K562 (cell line): Measurements from ENCODE around the gene ITGAL. TPM values are rescaled to one million over a fixed set of nuclear protein-coding genes. Genes with fewer than 3 reads are reported as not detected.

ENCODE experiments used
- ATAC-seq: fragments of 200-7000 bp; cut with Tn5 transposase; 3 replicates; pipeline ENCODE4 v1.9.1; 2020; ENCODE audit warnings: moderate library complexity
- BruUV-seq: library from RNA; stranded (reverse); fragments of 400-500 nt; replicated peaks from 2 replicates; lab custom pipeline; 2021; lab: Mats Ljungman, UMichigan
- CTCF ChIA-PET: fragments of 300-600 bp; formaldehyde crosslinking; extraction: SDS; loops from one replicate; lab custom pipeline; 2021; ENCODE audit warnings: low intra/inter-chr PET ratio; lab: Yijun Ruan, JAX
- POLR2A ChIA-PET: fragments of 300-600, 350-650 bp; sonication (Branson Sonifier 250); formaldehyde crosslinking; extraction: SDS; loops from one replicate; lab custom pipeline; 2021; ENCODE audit warnings: antibody characterized with exemption, inconsistent platforms; lab: Yijun Ruan, JAX
- DNase-seq, 4 experiments: peaks; one replicate each; pipeline versions ENCODE4 v3.0.0 to v3.0.0-alpha.2; 2011 to 2018; ENCODE audit warnings: low spot score in 3 of 4, mixed read lengths in 3 of 4; ENCODE audit errors: extremely low read depth in 1 of 4
- FAIRE-seq: peaks from 2 replicates; lab custom pipeline; 2011; peaks lifted over from hg19 to GRCh38; lab: Jason Lieb, UNC
- H2AFZ ChIP-seq: 2 replicates; pipeline ENCODE4 v1.6.0; 2011; ENCODE audit warnings: low read depth, low read length, control low read depth, inconsistent platforms
- H3K27ac ChIP-seq: fragments of 200-600 bp; 3 replicates; pipeline ENCODE4 v1.8.0; 2011; ENCODE audit warnings: low read depth, mild to moderate bottlenecking, control low read depth, inconsistent platforms, low read length, moderate library complexity, mixed read lengths; ENCODE audit errors: extremely low read depth
- H3K27me3 ChIP-seq, 2 experiments: fragments of 300-600 bp in 1 of 2; 2 replicates in 1 of 2; 3 replicates in 1 of 2; pipeline versions ENCODE4 v1.6.0 to v1.8.0; 2011; ENCODE audit warnings: inconsistent platforms in 2 of 2, low read length in 2 of 2, mild to moderate bottlenecking in 1 of 2, mixed read lengths in 1 of 2, moderate library complexity in 1 of 2; ENCODE audit not compliant: control insufficient read depth in 2 of 2, insufficient read depth in 2 of 2
- H3K36me3 ChIP-seq: fragments of 300-600 bp; 3 replicates; pipeline ENCODE4 v1.8.0; 2011; ENCODE audit warnings: mild to moderate bottlenecking, low read length, inconsistent platforms; ENCODE audit not compliant: control insufficient read depth, insufficient read depth
- H3K4me1 ChIP-seq, 2 experiments: fragments of 200-600 bp in 1 of 2; replicated peaks in 1 of 2; 2 replicates in 1 of 2; 3 replicates in 1 of 2; pipeline versions ENCODE4 v1.5.1 to v1.8.0; 2011; ENCODE audit warnings: inconsistent platforms in 2 of 2, low read length in 2 of 2, mild to moderate bottlenecking in 1 of 2, mixed read lengths in 1 of 2, moderate library complexity in 1 of 2; ENCODE audit not compliant: control insufficient read depth in 2 of 2, insufficient read depth in 2 of 2
- H3K4me2 ChIP-seq: 2 replicates; pipeline ENCODE4 v1.6.1; 2011; ENCODE audit warnings: low read length, control low read depth, inconsistent platforms, mixed read lengths; ENCODE audit not compliant: insufficient read depth
- H3K4me3 ChIP-seq: fragments of 200-600 bp; sonication (generic), shearing (Covaris generic); 2 replicates; pipeline ENCODE4 v1.5.1; 2016; ENCODE audit warnings: control low read depth, inconsistent platforms
- H3K79me2 ChIP-seq: fragments of 200-600 bp; 3 replicates; pipeline ENCODE4 v1.8.0; 2011; ENCODE audit warnings: low read length, inconsistent platforms; ENCODE audit not compliant: control insufficient read depth, insufficient read depth
- H3K9ac ChIP-seq, 2 experiments: 2 replicates each; pipeline versions ENCODE4 v1.6.0 to v1.6.1; 2011; ENCODE audit warnings: low read depth in 2 of 2, low read length in 2 of 2, control low read depth in 1 of 2, inconsistent platforms in 1 of 2, mild to moderate bottlenecking in 1 of 2, mixed read lengths in 1 of 2; ENCODE audit not compliant: insufficient read depth in 1 of 2
- H3K9me1 ChIP-seq: one replicate; pipeline ENCODE4 v1.6.0; 2011; ENCODE audit warnings: inconsistent platforms, mild to moderate bottlenecking, low read length, moderate library complexity; ENCODE audit not compliant: control insufficient read depth, insufficient read depth
- H3K9me3 ChIP-seq: replicated peaks from 2 replicates; pipeline ENCODE4 v1.5.1; 2011; ENCODE audit warnings: low read depth, low read length, inconsistent platforms; ENCODE audit not compliant: control insufficient read depth, insufficient read depth
- H4K20me1 ChIP-seq: replicated peaks from 2 replicates; pipeline ENCODE4 v1.6.1; 2011; ENCODE audit warnings: low read length, inconsistent platforms, mixed read lengths; ENCODE audit not compliant: control insufficient read depth, insufficient read depth
- ATF1 ChIP-seq, 2 experiments: fragments of 450-650 bp in 1 of 2; IDR thresholded peaks; 2 replicates each; pipeline ENCODE4 v1.6.1; 2016; ENCODE audit warnings: missing compliant biosample characterization in 1 of 2, missing genetic modification characterization in 1 of 2
- BRCA1 ChIP-seq, 2 experiments: fragments of 450-650 bp in 1 of 2; sonication (generic) in 1 of 2; formaldehyde crosslinking in 1 of 2; IDR thresholded peaks; 2 replicates each; pipeline versions ENCODE4 v1.5.0 to v1.6.1; 2017 to 2020; ENCODE audit warnings: mild to moderate bottlenecking in 1 of 2, missing genetic modification reagents in 1 of 2
- CEBPG ChIP-seq, 3 experiments: fragments of 200-800 bp in 1 of 3; sonication (Bioruptor generic) in 1 of 3; sonication (generic) in 1 of 3; formaldehyde crosslinking in 1 of 3; IDR thresholded peaks in 2 of 3; conservative IDR thresholded peaks in 1 of 3; 2 replicates each; pipeline versions ENCODE4 v1.6.1 to v1.8.0; 2016 to 2022; ENCODE audit warnings: missing compliant biosample characterization in 2 of 3, missing genetic modification characterization in 2 of 3, mild to moderate bottlenecking in 1 of 3, missing genetic modification reagents in 1 of 3
- NR2F6 ChIP-seq: fragments of 450-650 bp; formaldehyde crosslinking; IDR thresholded peaks from 2 replicates; pipeline ENCODE4 v1.4.0; 2020; ENCODE audit warnings: mild to moderate bottlenecking
- POLR2G ChIP-seq: fragments of 200-400 bp; formaldehyde crosslinking; IDR thresholded peaks from 2 replicates; pipeline ENCODE4 v1.6.1; 2017; ENCODE audit warnings: low read depth, mild to moderate bottlenecking, antibody characterized with exemption, low read length, moderate library complexity
- RBFOX2 ChIP-seq: fragments of 200-400 bp; formaldehyde crosslinking; IDR thresholded peaks from 2 replicates; pipeline ENCODE4 v1.6.1; 2017; ENCODE audit warnings: low read depth, mild to moderate bottlenecking, low read length, moderate library complexity
- RFX5 ChIP-seq: IDR thresholded peaks from 2 replicates; pipeline ENCODE4 v1.6.1; 2011; ENCODE audit warnings: low read depth, mild to moderate bottlenecking, improper control_type of control experiment, low read length
- TFAP4 ChIP-seq: sonication (generic); formaldehyde crosslinking; IDR thresholded peaks from 2 replicates; pipeline ENCODE4 v1.8.0; 2022; ENCODE audit warnings: missing genetic modification reagents, mild to moderate bottlenecking, moderate library complexity, borderline replicate concordance
- ZFP30 ChIP-seq: fragments of 250-450 bp; sonication (Bioruptor Pico); IDR thresholded peaks from 2 replicates; pipeline ENCODE4 v1.8.0; 2022; ENCODE audit warnings: moderate library complexity, mild to moderate bottlenecking, inconsistent platforms, borderline replicate concordance
- ZKSCAN3 ChIP-seq: fragments of 250-450 bp; sonication (Bioruptor Pico); IDR thresholded peaks from 2 replicates; pipeline ENCODE4 v1.4.0; 2020
- ZNF282 ChIP-seq: sonication (generic); formaldehyde crosslinking; IDR thresholded peaks from 2 replicates; pipeline ENCODE4 v1.8.1; 2023; ENCODE audit warnings: missing genetic modification reagents
- WGBS: fragments of 100-300 bp; shearing (Covaris generic); methylation state at CpG from one replicate; pipeline ENCODE4 v1.1.6; 2016; ENCODE audit warnings: low coverage, mixed read lengths; ENCODE audit not compliant: insufficient coverage; ENCODE audit errors: missing lambda C conversion rate; 5-methylcytosine and 5-hydroxymethylcytosine counted together
- in situ Hi-C: fragments of 300-500 bp; cut with MboI; formaldehyde crosslinking; loops from 4 replicates; pipeline ENCODE4 v1.15.0; 2018; ENCODE audit warnings: inconsistent platforms, mixed read lengths
- intact Hi-C: fragments of 100-400 bp; cut with micrococcal nuclease; formaldehyde crosslinking; loops from 2 replicates; pipeline ENCODE4 v1.14.2; 2022
- polyA plus RNA-seq, 8 experiments: library from polyadenylated mRNA; depleted of rRNA in 4 of 8; stranded (reverse) in 5 of 8; unstranded in 3 of 8; fragments of >200 nt; fragmentation: Nextera tagmentation in 2 of 8; fragmentation: Illumina TruSeq in 1 of 8; extraction: Ambion mirVana in 2 of 8; extraction: Trizol in 1 of 8; gene quantifications; 2 replicates each; pipeline versions ENCODE4 v1.2.1 to v1.2.3, GENCODE V29; 2011 to 2014; ENCODE audit warnings: inconsistent platforms in 1 of 8, missing spikeins in 1 of 8
- total RNA-seq, 7 experiments: library from RNA; depleted of rRNA in 6 of 7; stranded (reverse); fragments of >200 nt in 6 of 7; fragmentation: Illumina TruSeq in 2 of 7; extraction: Trizol in 2 of 7; gene quantifications; 2 replicates each; pipeline versions ENCODE4 v1.2.1 to v1.2.3, GENCODE V29; 2011 to 2021; ENCODE audit warnings: low replicate concordance in 1 of 7
- TF ChIP-seq, protein P1 (sequence below): fragments of 450-650 bp; IDR thresholded peaks from 2 replicates; pipeline ENCODE4 v1.6.1; 2016; ENCODE audit warnings: antibody characterized with exemption
- TF ChIP-seq, protein P2 (sequence below): IDR thresholded peaks from 2 replicates; pipeline ENCODE4 v1.6.1; 2012; ENCODE audit warnings: low read depth, low read length, improper control_type of control experiment, borderline replicate concordance
- TF ChIP-seq, protein P3 (sequence below): IDR thresholded peaks from 3 replicates; pipeline ENCODE4 v1.6.1; 2011; ENCODE audit warnings: borderline replicate concordance, mild to moderate bottlenecking; ENCODE audit not compliant: insufficient read length, insufficient read depth

The ITGAL gene
- total and polyA plus RNA-seq, 9 of the 15 experiments (the other 6 are each of a cell fraction or from before 2014, with no cell fraction given), result 0.01 to 0.53 TPM; not detected in 7

DNA sequence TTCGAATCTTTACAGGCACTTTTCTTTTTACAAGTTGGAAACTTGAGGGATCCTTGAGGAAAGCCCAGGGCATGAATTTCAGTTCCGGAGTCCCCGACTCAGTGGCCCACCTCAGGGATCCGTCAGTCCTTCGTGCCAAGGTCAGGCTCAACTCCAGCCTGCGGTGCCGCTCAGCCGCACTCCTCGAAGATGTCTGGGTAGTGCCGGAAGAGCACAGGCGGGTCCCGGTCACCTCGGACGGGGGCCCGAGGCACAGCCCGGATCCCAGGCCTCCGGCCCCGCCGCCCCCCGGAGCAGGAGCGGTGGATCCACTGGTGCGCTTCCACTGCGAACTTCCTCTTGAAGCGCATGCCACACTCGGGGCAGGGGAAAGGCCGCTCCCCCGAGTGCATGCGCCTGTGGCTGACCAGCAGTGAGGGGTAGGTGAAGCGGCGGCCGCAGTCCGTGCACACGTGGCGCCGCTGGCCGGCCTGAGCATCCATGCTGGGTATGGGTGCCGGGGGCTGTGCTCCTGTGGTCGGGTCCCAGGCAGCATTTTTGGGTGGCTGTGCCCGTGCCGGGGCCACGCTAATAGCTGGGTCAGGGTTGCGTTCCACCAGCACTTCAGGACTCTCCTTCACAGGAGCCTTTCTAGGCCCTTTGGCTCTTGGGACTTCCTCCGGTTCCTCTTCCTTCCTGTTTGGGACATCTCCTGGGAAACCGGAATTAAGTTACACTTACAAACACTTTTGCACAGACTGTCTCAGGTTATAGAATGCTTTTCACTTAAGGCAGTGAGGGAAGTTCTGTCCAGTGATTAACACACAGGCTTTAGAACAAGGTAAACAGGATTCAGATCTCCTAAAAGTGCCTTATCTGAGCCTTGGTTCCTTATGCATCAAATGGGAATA, 97.4 kb downstream of the ITGAL start:
- FAIRE-seq, result no peak
- TF ChIP-seq, protein P1, sequence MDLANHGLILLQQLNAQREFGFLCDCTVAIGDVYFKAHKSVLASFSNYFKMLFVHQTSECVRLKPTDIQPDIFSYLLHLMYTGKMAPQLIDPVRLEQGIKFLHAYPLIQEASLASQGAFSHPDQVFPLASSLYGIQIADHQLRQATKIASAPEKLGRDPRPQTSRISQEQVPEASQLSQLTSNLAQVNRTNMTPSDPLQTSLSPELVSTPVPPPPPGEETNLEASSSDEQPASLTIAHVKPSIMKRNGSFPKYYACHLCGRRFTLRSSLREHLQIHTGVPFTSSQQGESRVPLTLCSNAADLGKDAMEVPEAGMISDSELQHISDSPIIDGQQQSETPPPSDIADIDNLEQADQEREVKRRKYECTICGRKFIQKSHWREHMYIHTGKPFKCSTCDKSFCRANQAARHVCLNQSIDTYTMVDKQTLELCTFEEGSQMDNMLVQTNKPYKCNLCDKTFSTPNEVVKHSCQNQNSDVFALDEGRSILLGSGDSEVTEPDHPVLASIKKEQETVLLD, result no peak
- TF ChIP-seq ATF1 (CRISPR knock-in tag; IDR thresholded peaks at IDR 0.05), result no peak
- no peak for TF ChIP-seq ATF1 (tag; IDR thresholded peaks at IDR 0.05)
- 0 out of 2 replicates have a peak, but pooled peaks have one; percentile 26 for TF ChIP-seq RBFOX2
- TF ChIP-seq, protein P2, sequence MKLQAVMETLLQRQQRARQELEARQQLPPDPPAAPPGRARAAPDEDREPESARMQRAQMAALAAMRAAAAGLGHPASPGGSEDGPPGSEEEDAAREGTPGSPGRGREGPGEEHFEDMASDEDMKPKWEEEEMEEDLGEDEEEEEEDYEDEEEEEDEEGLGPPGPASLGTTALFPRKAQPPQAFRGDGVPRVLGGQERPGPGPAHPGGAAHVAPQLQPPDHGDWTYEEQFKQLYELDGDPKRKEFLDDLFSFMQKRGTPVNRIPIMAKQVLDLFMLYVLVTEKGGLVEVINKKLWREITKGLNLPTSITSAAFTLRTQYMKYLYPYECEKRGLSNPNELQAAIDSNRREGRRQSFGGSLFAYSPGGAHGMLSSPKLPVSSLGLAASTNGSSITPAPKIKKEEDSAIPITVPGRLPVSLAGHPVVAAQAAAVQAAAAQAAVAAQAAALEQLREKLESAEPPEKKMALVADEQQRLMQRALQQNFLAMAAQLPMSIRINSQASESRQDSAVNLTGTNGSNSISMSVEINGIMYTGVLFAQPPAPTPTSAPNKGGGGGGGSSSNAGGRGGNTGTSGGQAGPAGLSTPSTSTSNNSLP, result no peak
- no peak for TF ChIP-seq NR2F6
- no peak for TF ChIP-seq ZNF282 (CRISPR knock-in tag)
- TF ChIP-seq CEBPG (CRISPR knock-in tag; IDR thresholded peaks at IDR 0.05), result no peak
- no peak for TF ChIP-seq CEBPG (tag; conservative IDR thresholded peaks at IDR 0.05 in 1 of 2, IDR thresholded peaks at IDR 0.05 in 1 of 2)
- TF ChIP-seq, protein P3, sequence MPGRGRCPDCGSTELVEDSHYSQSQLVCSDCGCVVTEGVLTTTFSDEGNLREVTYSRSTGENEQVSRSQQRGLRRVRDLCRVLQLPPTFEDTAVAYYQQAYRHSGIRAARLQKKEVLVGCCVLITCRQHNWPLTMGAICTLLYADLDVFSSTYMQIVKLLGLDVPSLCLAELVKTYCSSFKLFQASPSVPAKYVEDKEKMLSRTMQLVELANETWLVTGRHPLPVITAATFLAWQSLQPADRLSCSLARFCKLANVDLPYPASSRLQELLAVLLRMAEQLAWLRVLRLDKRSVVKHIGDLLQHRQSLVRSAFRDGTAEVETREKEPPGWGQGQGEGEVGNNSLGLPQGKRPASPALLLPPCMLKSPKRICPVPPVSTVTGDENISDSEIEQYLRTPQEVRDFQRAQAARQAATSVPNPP, result no peak
- TF ChIP-seq RFX5, result no peak
- 0 out of 2 replicates have a peak, but pooled peaks have one; percentile 9 for TF ChIP-seq TFAP4 (CRISPR knock-in tag)
- no peak for TF ChIP-seq BRCA1 (IDR thresholded peaks at IDR 0.05)
- no peak for TF ChIP-seq BRCA1 (CRISPR knock-in tag; IDR thresholded peaks at IDR 0.05)
- TF ChIP-seq POLR2G, result peak; percentile 57
- no peak for TF ChIP-seq ZFP30 (CRISPR knock-in tag)
- no peak for TF ChIP-seq ZKSCAN3

More for the DNA sequence above, 97.4 kb downstream of the ITGAL start:
- TSS peak; percentile 54 for BruUV-seq
- no peak for DNase-seq
- no peaks in the 10 kb centered on the region for H3K9me3 ChIP-seq
- H3K4me3 ChIP-seq, result no peak overlapping the region
- 87% methylated on average over 27 of the region's 44 CpGs for WGBS
- in situ Hi-C loops, result no loop called here
- H3K4me1 ChIP-seq, result peaks cover 17 to 30% of the 10 kb centered on the region in 2 experiments
- no peaks in the 10 kb centered on the region for H3K27me3 ChIP-seq
- ChIA-PET POLR2A (interaction anchor here (1.0 to 2.8 kb wide), 2 partner anchors 12 to 15 kb away, joined by 3 to 28 read pairs; partner anchors contain the start of genes ZNF764 and ZNF785), CTCF (no interaction called here)
- no peak overlapping the region for H3K27ac ChIP-seq
- no peak overlapping the region for H2AFZ ChIP-seq
- no peaks in the 10 kb centered on the region for H3K9me1 ChIP-seq
- H3K9ac ChIP-seq, result peak overlapping the region in 1 of 2 experiments; percentile 15; a peak in 1 of 4 replicates
- no peak overlapping the region for H3K4me2 ChIP-seq
- peaks cover 29% of the 10 kb centered on the region for H3K79me2 ChIP-seq
- ATAC-seq, result no peak
- no peaks in the 10 kb centered on the region for H4K20me1 ChIP-seq
- intact Hi-C loops, result no loop called here
- no peaks in the 10 kb centered on the region for H3K36me3 ChIP-seq
